Mammary epithelial cell (primary cell): Measurements from ENCODE around the gene SYT7.

ENCODE experiments used
- EZH2 ChIP-seq: IDR thresholded peaks from 2 replicates; pipeline ENCODE4 v1.6.1; 2012; ENCODE audit warnings: low read length, inconsistent platforms, borderline replicate concordance
- TF ChIP-seq, protein P1 (sequence below), 2 donors: IDR thresholded peaks in 1 of 2; conservative IDR thresholded peaks in 1 of 2; 2 replicates each; pipeline ENCODE4 v1.5.1; 2011 to 2012; ENCODE audit warnings: inconsistent platforms in 2 of 2, low read length in 2 of 2, mild to moderate bottlenecking in 2 of 2, control low read depth in 1 of 2, low read depth in 1 of 2; ENCODE audit not compliant: insufficient read depth in 1 of 2; ENCODE audit errors: extremely low read depth in 1 of 2

DNA sequence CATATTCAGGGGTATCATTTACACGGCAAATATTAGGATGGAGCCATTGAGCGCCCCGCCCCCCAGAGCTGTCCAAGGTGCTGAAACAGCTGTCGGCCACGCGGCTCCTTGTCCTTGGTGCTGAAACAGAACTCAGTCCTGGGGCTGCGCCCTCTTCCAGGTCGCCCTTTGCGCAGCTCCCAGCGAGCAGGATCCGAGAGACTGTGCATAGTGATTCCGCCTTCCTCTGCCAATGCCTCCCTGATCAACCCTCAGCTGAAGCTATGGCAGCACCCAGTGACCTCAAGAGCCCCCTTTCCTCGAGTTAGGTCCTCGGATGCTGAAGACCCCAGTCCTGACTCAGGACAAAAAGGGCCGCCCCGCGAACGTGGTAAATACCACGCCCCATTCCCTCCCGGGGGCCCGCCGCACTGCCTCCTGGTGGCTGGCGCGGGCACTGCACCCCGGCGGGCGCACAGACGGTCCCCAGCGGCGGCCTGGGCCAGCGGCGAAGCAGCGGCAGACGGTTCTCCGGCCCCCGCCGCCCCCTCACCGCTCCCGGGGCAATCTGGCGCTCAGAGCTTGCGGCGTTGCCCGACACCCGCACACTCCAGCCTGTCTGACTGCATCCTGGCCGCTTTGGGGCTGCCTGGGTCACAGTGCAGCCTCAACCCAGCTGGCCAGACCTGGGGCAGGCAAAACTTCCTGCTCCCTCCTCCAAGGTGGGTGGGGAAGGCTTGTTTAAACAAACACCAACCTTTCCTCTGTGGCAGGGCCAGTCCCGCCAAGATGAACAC is 13.4 kb downstream of the SYT7 start:
- TF ChIP-seq, protein P1, sequence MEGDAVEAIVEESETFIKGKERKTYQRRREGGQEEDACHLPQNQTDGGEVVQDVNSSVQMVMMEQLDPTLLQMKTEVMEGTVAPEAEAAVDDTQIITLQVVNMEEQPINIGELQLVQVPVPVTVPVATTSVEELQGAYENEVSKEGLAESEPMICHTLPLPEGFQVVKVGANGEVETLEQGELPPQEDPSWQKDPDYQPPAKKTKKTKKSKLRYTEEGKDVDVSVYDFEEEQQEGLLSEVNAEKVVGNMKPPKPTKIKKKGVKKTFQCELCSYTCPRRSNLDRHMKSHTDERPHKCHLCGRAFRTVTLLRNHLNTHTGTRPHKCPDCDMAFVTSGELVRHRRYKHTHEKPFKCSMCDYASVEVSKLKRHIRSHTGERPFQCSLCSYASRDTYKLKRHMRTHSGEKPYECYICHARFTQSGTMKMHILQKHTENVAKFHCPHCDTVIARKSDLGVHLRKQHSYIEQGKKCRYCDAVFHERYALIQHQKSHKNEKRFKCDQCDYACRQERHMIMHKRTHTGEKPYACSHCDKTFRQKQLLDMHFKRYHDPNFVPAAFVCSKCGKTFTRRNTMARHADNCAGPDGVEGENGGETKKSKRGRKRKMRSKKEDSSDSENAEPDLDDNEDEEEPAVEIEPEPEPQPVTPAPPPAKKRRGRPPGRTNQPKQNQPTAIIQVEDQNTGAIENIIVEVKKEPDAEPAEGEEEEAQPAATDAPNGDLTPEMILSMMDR (conservative IDR thresholded peaks at IDR 0.05 in 1 of 2, IDR thresholded peaks at IDR 0.05 in 1 of 2; ENCODE audit: extremely low read depth in 1 of 2, insufficient read depth in 1 of 2, low read depth in 1 of 2, low read length in 2 of 2): peak; percentile 42 to 62
- no peak for TF ChIP-seq EZH2
